Caco-2 (cell line): ENCODE results near the gene KRT1. TPM values are rescaled to one million over a fixed set of nuclear protein-coding genes. Genes with fewer than 3 reads are reported as not detected.

Source experiments
- BruUV-seq: library from RNA; stranded (reverse); fragments of 400-500 nt; replicated peaks from 2 replicates; lab custom pipeline; 2021; lab: Mats Ljungman, UMichigan
- CTCF ChIA-PET: fragments of 300-600 bp; sonication (Branson Sonifier 250); formaldehyde crosslinking; loops from one replicate; lab custom pipeline; 2022; ENCODE audit warnings: antibody characterized with exemption; lab: Charles Lee
- POLR2A ChIA-PET: fragments of 300-600 bp; sonication (Branson Sonifier 250); formaldehyde crosslinking; loops from one replicate; lab custom pipeline; 2022; ENCODE audit warnings: antibody characterized with exemption; lab: Charles Lee
- DNase-seq, 2 experiments: peaks; one replicate each; pipeline versions ENCODE4 v3.0.0 to v3.0.0-alpha.2; 2020 to 2022
- H3K27me3 ChIP-seq: replicated peaks from 2 replicates; pipeline ENCODE4 v1.6.0; 2011; ENCODE audit warnings: low read length; ENCODE audit not compliant: control insufficient read depth, insufficient read depth
- H3K36me3 ChIP-seq: 2 replicates; pipeline ENCODE4 v1.5.1; 2011; ENCODE audit warnings: low read length; ENCODE audit not compliant: control insufficient read depth, insufficient read depth
- H3K4me1 ChIP-seq: fragments of 250-450 bp; sonication (Bioruptor Pico); 2 replicates; pipeline ENCODE4 v1.5.1; 2020; ENCODE audit warnings: mild to moderate bottlenecking
- H3K4me3 ChIP-seq: 2 replicates; pipeline ENCODE4 v1.5.1; 2011; ENCODE audit warnings: low read depth, mild to moderate bottlenecking, control low read depth, low read length
- H3K9me3 ChIP-seq: fragments of 250-450 bp; sonication (Bioruptor Pico); 2 replicates; pipeline ENCODE4 v1.5.1; 2020; ENCODE audit warnings: mild to moderate bottlenecking, moderate library complexity
- H3K27ac Mint-ChIP-seq: one replicate; pipeline ENCODE4 v1.8.0; 2022; ENCODE audit warnings: mixed read lengths; ENCODE audit not compliant: unreplicated experiment
- H3K27me3 Mint-ChIP-seq: one replicate; pipeline ENCODE4 v1.8.0; 2022; ENCODE audit warnings: mixed read lengths; ENCODE audit not compliant: insufficient read depth, unreplicated experiment
- H3K36me3 Mint-ChIP-seq: one replicate; pipeline ENCODE4 v1.8.0; 2022; ENCODE audit warnings: mild to moderate bottlenecking, mixed read lengths; ENCODE audit not compliant: insufficient read depth, unreplicated experiment
- H3K4me1 Mint-ChIP-seq: one replicate; pipeline ENCODE4 v1.8.0; 2022; ENCODE audit warnings: low read depth, mixed read lengths; ENCODE audit not compliant: unreplicated experiment
- H3K4me3 Mint-ChIP-seq: one replicate; pipeline ENCODE4 v1.8.0; 2022; ENCODE audit warnings: mild to moderate bottlenecking, moderate library complexity, mixed read lengths; ENCODE audit not compliant: unreplicated experiment
- H3K9me3 Mint-ChIP-seq: one replicate; pipeline ENCODE4 v1.8.0; 2022; ENCODE audit warnings: mixed read lengths; ENCODE audit not compliant: unreplicated experiment
- CTCF ChIP-seq, 2 experiments: fragments of 200-600 bp in 1 of 2; IDR thresholded peaks; 1 replicate in 1 of 2; 2 replicates in 1 of 2; pipeline versions ENCODE4 v1.5.1 to v1.8.0; 2011 to 2022; ENCODE audit warnings: antibody characterized with exemption in 1 of 2, control low read depth in 1 of 2, inconsistent platforms in 1 of 2, low read depth in 1 of 2, low read length in 1 of 2, mild to moderate bottlenecking in 1 of 2, moderate library complexity in 1 of 2; ENCODE audit not compliant: insufficient read depth in 1 of 2, severe bottlenecking in 1 of 2, unreplicated experiment in 1 of 2
- intact Hi-C: fragments of 100-400 bp; cut with micrococcal nuclease; formaldehyde crosslinking; loops from one replicate; pipeline ENCODE4 v1.10.0; 2022; ENCODE audit not compliant: unreplicated experiment
- total RNA-seq: library from RNA; stranded (reverse); gene quantifications from 2 replicates; pipeline ENCODE4 v1.2.3, GENCODE V29; 2022

KRT1 gene
- total RNA-seq, 1 experiment from 2014 or later: 0.20 TPM

GRCh38 chr12:52663420-52663819 lies 16.8 kb downstream of the KRT1 start:
- Mint-ChIP-seq H3K27ac (no peak overlapping the region), H3K36me3 (no peaks in the 10 kb centered on the region), H3K27me3 (peaks cover 28% of the 10 kb centered on the region), H3K9me3 (no peaks in the 10 kb centered on the region), H3K4me3 (no peak overlapping the region), H3K4me1 (no peaks in the 10 kb centered on the region)
- Histone ChIP-seq H3K4me3 (no peak overlapping the region), H3K9me3 (no peaks in the 10 kb centered on the region), H3K36me3 (no peaks in the 10 kb centered on the region), H3K27me3 (no peaks in the 10 kb centered on the region; the same call in 1 of the 2 replicates), H3K4me1 (no peaks in the 10 kb centered on the region)
- intact Hi-C loops: no loop called here
- ChIA-PET CTCF (no interaction called here), POLR2A (no interaction called here)
- TF ChIP-seq CTCF (IDR thresholded peaks at IDR 0.05; ENCODE audit: insufficient read depth in 1 of 2, low read depth in 1 of 2, low read length in 1 of 2, severe bottlenecking in 1 of 2, unreplicated experiment in 1 of 2): no peak
- BruUV-seq: no TSS peak
- no peak for DNase-seq

- TF ChIP-seq CTCF (IDR thresholded peaks at IDR 0.05; ENCODE audit: insufficient read depth in 1 of 2, low read depth in 1 of 2, low read length in 1 of 2, severe bottlenecking in 1 of 2, unreplicated experiment in 1 of 2): no peak
- H3K27me3 ChIP-seq: no peaks in the 10 kb centered on the region; the same call in 1 of the 2 replicates
These were observed 17.3 kb downstream of the KRT1 start for GRCh38 chr12:52662918-52663229.

GRCh38 chr12:52662093-52662917 lies 17.9 kb downstream of the KRT1 start:
- DNase-seq: no peak
- CTCF ChIA-PET: no interaction called here
- Histone ChIP-seq H3K27me3 (no peaks in the 10 kb centered on the region; the same call in none of the 2 replicates), H3K4me3 (no peak overlapping the region), H3K36me3 (no peaks in the 10 kb centered on the region), H3K9me3 (no peaks in the 10 kb centered on the region), H3K4me1 (no peaks in the 10 kb centered on the region)
- POLR2A ChIA-PET: no interaction called here
- no peak for TF ChIP-seq CTCF (IDR thresholded peaks at IDR 0.05; ENCODE audit: insufficient read depth in 1 of 2, low read depth in 1 of 2, low read length in 1 of 2, severe bottlenecking in 1 of 2, unreplicated experiment in 1 of 2)
- no TSS peak for BruUV-seq
- intact Hi-C loops: no loop called here
- H3K4me1 Mint-ChIP-seq: no peaks in the 10 kb centered on the region
- no peak overlapping the region for H3K27ac Mint-ChIP-seq
- H3K9me3 Mint-ChIP-seq: no peaks in the 10 kb centered on the region
- peaks cover 26% of the 10 kb centered on the region for H3K27me3 Mint-ChIP-seq
- H3K36me3 Mint-ChIP-seq: no peaks in the 10 kb centered on the region
- H3K4me3 Mint-ChIP-seq: no peak overlapping the region

More at GRCh38 chr12:52662918-52663229, 17.3 kb downstream of the KRT1 start:
- intact Hi-C loops: no loop called here
- no peaks in the 10 kb centered on the region for H3K4me1 ChIP-seq
- Mint-ChIP-seq H3K27ac (no peak overlapping the region), H3K4me1 (no peaks in the 10 kb centered on the region), H3K36me3 (no peaks in the 10 kb centered on the region), H3K9me3 (no peaks in the 10 kb centered on the region), H3K4me3 (no peak overlapping the region), H3K27me3 (peaks cover 23% of the 10 kb centered on the region)
- ChIA-PET POLR2A (no interaction called here), CTCF (no interaction called here)
- no peak overlapping the region for H3K4me3 ChIP-seq
- no peaks in the 10 kb centered on the region for H3K36me3 ChIP-seq
- no peaks in the 10 kb centered on the region for H3K9me3 ChIP-seq
- no TSS peak for BruUV-seq
- DNase-seq: no peak
